ENCODE results near the gene KIAA1217. TPM values are rescaled to one million over a fixed set of nuclear protein-coding genes. Genes with fewer than 3 reads are reported as not detected.

KIAA1217 gene
- total and polyA plus RNA-seq, 2 of the 8 experiments (the other 6 are each of a cell fraction or from before 2014, with no cell fraction given), result 4.5 to 15.6 TPM

- Histone ChIP-seq H2BK5ac (ENCODE audit: low read depth, low read length) (no peak overlapping the region), H3K9ac (replicated peaks in 1 of 4; ENCODE audit: extremely low read depth in 1 of 4, low read depth in 3 of 4, low read length in 3 of 4) (no peak overlapping the region), H3K9me3 (ENCODE audit: insufficient read depth in 2 of 2, low read depth in 1 of 2, low read length in 1 of 2) (no peaks in the 10 kb centered on the region), H3K27ac (ENCODE audit: low read depth, low read length) (no peak overlapping the region), H3K27me3 (replicated peaks in 1 of 4; ENCODE audit: control insufficient read depth in 3 of 4, extremely low read depth in 1 of 4, insufficient read depth in 3 of 4, low read length in 3 of 4) (no peaks in the 10 kb centered on the region), H3K4ac (replicated peaks; ENCODE audit: insufficient read length, low read depth, low read length) (no peak overlapping the region), H2BK12ac (ENCODE audit: low read depth, low read length) (no peak overlapping the region), H3K56ac (replicated peaks; ENCODE audit: insufficient read length, low read depth, low read length) (no peak overlapping the region), H2AFZ (ENCODE audit: low read length) (no peak overlapping the region), H3K18ac (ENCODE audit: extremely low read depth, low read length) (no peak overlapping the region), H2BK20ac (ENCODE audit: low read length) (no peak overlapping the region), H4K91ac (replicated peaks; ENCODE audit: insufficient read length, low read length) (no peak overlapping the region), H3K4me1 (replicated peaks in 1 of 4; ENCODE audit: control insufficient read depth in 3 of 4, insufficient read depth in 4 of 4, low read length in 3 of 4) (peaks cover 0 to 5% (median 2%) of the 10 kb centered on the region in 4 experiments; a peak in 4 of 7 replicates), H3K14ac (ENCODE audit: insufficient read length) (no peak overlapping the region), H3K4me3 (ENCODE audit: extremely low read depth in 1 of 4, insufficient read depth in 2 of 4, low read depth in 3 of 4, low read length in 4 of 4) (no peak overlapping the region), H2AK5ac (ENCODE audit: low read depth, low read length) (no peak overlapping the region), H3K23ac (ENCODE audit: insufficient read length) (no peak overlapping the region), H3K36me3 (ENCODE audit: control insufficient read depth in 2 of 4, insufficient read depth in 4 of 4, low read length in 3 of 4) (no peaks in the 10 kb centered on the region), H3K4me2 (ENCODE audit: insufficient read depth in 1 of 2, low read depth in 2 of 2, low read length in 2 of 2) (no peak overlapping the region), H3K79me2 (ENCODE audit: control insufficient read depth in 1 of 2, insufficient read depth in 2 of 2, low read length in 2 of 2) (no peaks in the 10 kb centered on the region), H2BK15ac (ENCODE audit: low read length) (no peak overlapping the region), H2BK120ac (replicated peaks; ENCODE audit: low read depth, low read length) (no peak overlapping the region), H3K79me1 (ENCODE audit: low read depth, low read length) (no peaks in the 10 kb centered on the region), H3K23me2 (ENCODE audit: low read depth, low read length) (no peaks in the 10 kb centered on the region), H4K20me1 (replicated peaks in 1 of 2; ENCODE audit: control insufficient read depth in 1 of 2, insufficient read depth in 2 of 2, low read length in 2 of 2) (no peaks in the 10 kb centered on the region), H4K8ac (ENCODE audit: extremely low read depth, insufficient read depth, low read length) (no peak overlapping the region), H4K5ac (ENCODE audit: insufficient read length, low read depth, low read length) (no peak overlapping the region)
- DNase-seq (ENCODE audit: low read depth in 1 of 2, low spot score in 2 of 2) (no peak), FAIRE-seq (no peak)
- ChIA-PET CTCF (ENCODE audit: partially characterized antibody) (interaction anchor here (1.5 to 1.9 kb wide), 2 partner anchors 40 to 46 kb away, joined by 4 to 10 read pairs; no protein-coding TSS in a partner anchor), POLR2A (ENCODE audit: partially characterized antibody) (no interaction called here)
- TF ChIP-seq CREB1 (IDR thresholded peaks at IDR 0.05), result no peak
- no peak for TF ChIP-seq RNF2 (IDR thresholded peaks at IDR 0.05; ENCODE audit: borderline replicate concordance, low read depth, low read length, missing control alignments, poor library complexity, severe bottlenecking)
- TF ChIP-seq CBX5 (IDR thresholded peaks at IDR 0.05; ENCODE audit: low read depth, low read length), result no peak
- WGBS, 2 experiments (ENCODE audit: extremely low coverage in 1 of 2, insufficient coverage in 1 of 2, insufficient read length in 1 of 2, insufficient replicate concordance in 2 of 2, low coverage in 1 of 2, low lambda C conversion rate in 2 of 2, missing lambda C conversion rate in 1 of 2), result 89% methylated on average over 6 of the region's 7 CpGs; no CpG with 5 or more reads in 1 of the 2 experiments
Measured at GRCh38 chr10:24457661-24458318, 248.9 kb downstream of the KIAA1217 start.

All from H1 (cell line).